ENCODE results near the gene RAMACL.

RAMACL gene

DNA sequence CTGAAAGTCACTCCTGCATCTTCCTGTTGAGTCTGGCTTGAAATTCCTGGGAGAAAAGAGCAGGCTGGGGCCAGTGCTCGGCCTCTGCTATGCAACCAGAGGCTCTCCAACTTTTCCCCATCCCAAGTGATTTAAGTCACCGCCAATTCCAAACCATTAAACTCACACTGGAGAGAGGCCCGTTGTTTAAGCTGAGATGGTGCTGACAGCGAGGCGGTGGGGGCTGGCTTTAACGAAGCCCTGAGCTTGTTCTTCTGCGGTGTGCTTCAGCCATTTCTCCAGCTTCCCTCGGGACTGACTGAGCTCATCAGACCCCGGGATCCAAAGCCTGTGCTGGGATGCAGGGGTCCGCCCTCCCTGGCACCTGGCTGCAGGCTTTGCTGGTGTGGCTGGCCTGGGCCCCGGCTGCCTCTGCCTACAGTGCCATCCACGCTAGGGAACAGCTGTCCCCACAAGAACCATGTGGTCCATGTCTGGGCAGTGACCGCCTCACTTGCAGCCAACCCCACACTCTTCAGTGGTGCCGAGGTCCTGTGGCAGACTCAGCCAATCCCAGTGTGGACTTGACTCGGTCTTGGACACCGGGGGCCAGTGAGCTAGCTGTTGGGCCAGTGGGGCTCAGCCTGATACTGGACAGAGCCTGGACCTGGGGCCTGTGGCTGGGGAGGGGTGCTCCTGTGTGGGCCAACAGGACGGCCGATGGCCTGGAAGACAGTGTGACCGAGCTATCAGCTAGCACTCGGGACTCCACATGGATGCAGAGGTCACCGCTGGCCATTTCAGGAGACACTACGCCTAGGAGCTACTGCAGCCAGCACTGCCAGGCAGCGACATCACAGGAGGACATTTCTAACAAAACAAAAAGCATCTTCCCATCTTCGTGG, 21.2 kb downstream of the RAMACL start:
- H3K4me1 ChIP-seq (ENCODE audit: control insufficient read depth, insufficient read depth, low read length): peaks cover 2% of the 10 kb centered on the region
- no peak overlapping the region for H3K4me3 ChIP-seq (ENCODE audit: low read length)
- DNase-seq (ENCODE audit: low read depth, low spot score): no peak
- no peaks in the 10 kb centered on the region for H3K9me3 ChIP-seq (ENCODE audit: control insufficient read depth, insufficient read depth, low read length)
- H3K36me3 ChIP-seq (ENCODE audit: control insufficient read depth, insufficient read depth, low read length): no peaks in the 10 kb centered on the region
- H3K27me3 ChIP-seq (ENCODE audit: control insufficient read depth, insufficient read depth, low read length): no peaks in the 10 kb centered on the region
- H3K27ac ChIP-seq (ENCODE audit: low read length): no peak overlapping the region
- no CpG with 5 or more reads among the region's 24 CpGs for WGBS (ENCODE audit: insufficient coverage, insufficient read length)

DNA sequence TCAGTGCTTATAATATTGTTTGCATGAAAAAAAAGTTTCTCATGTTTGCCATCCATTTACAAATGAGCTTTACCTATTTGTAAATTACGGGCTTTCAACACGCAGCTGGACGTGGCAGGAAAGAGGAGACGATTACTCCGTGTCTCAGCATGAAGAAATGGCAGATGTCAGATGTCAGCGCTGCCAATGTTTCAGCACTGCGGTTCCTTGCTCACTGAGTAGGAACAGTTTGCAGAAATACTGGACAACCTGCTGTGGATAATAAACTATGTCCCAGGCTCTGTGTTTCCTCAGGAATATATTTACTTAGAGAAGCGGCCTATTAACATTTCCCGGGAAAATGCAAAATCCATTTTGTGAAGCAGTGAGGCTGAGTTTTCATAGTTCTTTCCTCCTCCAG, 22.7 kb downstream of the RAMACL start:
- Histone ChIP-seq H3K27ac (ENCODE audit: low read length) (no peak overlapping the region), H3K4me3 (ENCODE audit: low read length) (no peak overlapping the region), H3K27me3 (ENCODE audit: control insufficient read depth, insufficient read depth, low read length) (no peaks in the 10 kb centered on the region), H3K4me1 (ENCODE audit: control insufficient read depth, insufficient read depth, low read length) (peaks cover 2% of the 10 kb centered on the region), H3K36me3 (ENCODE audit: control insufficient read depth, insufficient read depth, low read length) (no peaks in the 10 kb centered on the region), H3K9me3 (ENCODE audit: control insufficient read depth, insufficient read depth, low read length) (no peaks in the 10 kb centered on the region)
- no CpG with 5 or more reads among the region's 9 CpGs for WGBS (ENCODE audit: insufficient coverage, insufficient read length)
- DNase-seq (ENCODE audit: low read depth, low spot score): no peak

DNA sequence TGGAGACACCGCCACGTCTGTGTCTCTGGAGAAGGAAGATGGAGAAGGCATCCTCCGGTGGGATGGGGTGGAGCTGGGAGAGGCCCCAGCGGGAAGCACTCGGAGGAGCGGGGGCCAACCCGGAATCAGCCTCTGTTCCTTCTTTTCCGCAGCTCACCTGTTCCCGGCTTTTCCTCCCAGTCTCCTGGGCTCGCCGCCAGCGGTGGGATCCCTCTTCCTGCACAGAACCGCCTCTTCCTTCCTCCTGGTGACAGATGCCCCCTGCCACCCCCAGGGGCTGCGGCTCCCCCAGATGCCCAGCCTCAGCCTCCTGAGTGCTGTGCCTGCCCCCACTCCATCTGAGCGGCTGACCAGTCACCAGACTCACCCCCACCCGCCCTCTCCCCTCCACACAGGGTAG, 23.3 kb downstream of the RAMACL start:
- H3K9me3 ChIP-seq (ENCODE audit: control insufficient read depth, insufficient read depth, low read length): no peaks in the 10 kb centered on the region
- H3K36me3 ChIP-seq (ENCODE audit: control insufficient read depth, insufficient read depth, low read length): no peaks in the 10 kb centered on the region
- peaks cover 2% of the 10 kb centered on the region for H3K4me1 ChIP-seq (ENCODE audit: control insufficient read depth, insufficient read depth, low read length)
- no peak overlapping the region for H3K27ac ChIP-seq (ENCODE audit: low read length)
- no peak for DNase-seq (ENCODE audit: low read depth, low spot score)
- WGBS (ENCODE audit: insufficient coverage, insufficient read length): no CpG with 5 or more reads among the region's 16 CpGs
- H3K4me3 ChIP-seq (ENCODE audit: low read length): no peak overlapping the region
- no peaks in the 10 kb centered on the region for H3K27me3 ChIP-seq (ENCODE audit: control insufficient read depth, insufficient read depth, low read length)

DNA sequence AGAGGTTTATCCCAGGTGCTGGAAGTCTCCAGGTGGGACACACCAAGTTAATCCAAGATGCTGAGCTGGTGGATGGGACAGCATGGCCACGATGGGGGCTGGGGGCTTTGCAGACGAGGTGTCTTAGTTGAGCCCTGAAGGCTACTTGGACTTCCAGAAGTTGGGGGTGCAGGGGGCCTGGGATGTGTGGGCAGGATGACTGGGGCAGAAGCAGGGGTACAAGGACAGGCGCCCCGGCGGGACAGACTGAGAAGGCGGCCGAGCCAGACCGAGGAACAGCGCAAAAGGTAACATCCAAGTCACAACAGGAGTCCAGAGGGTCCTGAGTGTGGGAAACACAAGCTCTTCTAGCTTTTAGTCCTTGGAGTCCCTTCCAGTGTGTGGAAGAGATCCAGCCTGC, 23.8 kb downstream of the RAMACL start:
- Histone ChIP-seq H3K27ac (ENCODE audit: low read length) (no peak overlapping the region), H3K4me1 (ENCODE audit: control insufficient read depth, insufficient read depth, low read length) (peaks cover 2% of the 10 kb centered on the region), H3K36me3 (ENCODE audit: control insufficient read depth, insufficient read depth, low read length) (no peaks in the 10 kb centered on the region), H3K9me3 (ENCODE audit: control insufficient read depth, insufficient read depth, low read length) (no peaks in the 10 kb centered on the region), H3K4me3 (ENCODE audit: low read length) (no peak overlapping the region), H3K27me3 (ENCODE audit: control insufficient read depth, insufficient read depth, low read length) (no peaks in the 10 kb centered on the region)
- no CpG with 5 or more reads among the region's 9 CpGs for WGBS (ENCODE audit: insufficient coverage, insufficient read length)
- no peak for DNase-seq (ENCODE audit: low read depth, low spot score)

DNA sequence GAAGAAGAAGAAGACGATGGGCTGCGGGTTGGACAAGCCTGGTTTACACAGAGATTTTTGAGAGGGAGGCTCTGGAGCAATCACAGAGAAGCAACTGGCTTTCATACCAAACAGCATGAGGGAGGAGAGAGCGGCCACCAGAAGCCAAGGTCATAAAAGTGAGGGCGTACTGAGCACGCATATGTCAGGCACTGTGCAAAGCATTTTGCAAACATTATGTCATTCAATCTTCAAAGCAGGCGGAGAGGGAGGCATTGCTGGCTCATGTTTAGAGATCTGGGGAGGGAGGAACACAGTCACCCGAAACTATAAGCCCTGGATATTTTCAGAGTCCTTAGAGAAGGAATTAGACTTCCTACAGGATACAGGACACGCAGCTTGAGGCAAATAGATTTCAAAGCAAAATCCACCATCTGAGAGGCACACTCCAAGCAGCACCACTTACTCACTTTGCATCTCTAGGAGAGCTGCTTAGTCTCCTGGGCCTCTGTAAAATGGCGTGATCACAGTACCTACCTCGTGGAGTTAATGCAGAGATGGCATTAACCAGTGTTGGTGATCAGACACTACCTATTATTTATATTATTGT, 24.6 kb downstream of the RAMACL start:
- peaks cover 6% of the 10 kb centered on the region for H3K4me1 ChIP-seq (ENCODE audit: control insufficient read depth, insufficient read depth, low read length)
- H3K27ac ChIP-seq (ENCODE audit: low read length): no peak overlapping the region
- no peak overlapping the region for H3K4me3 ChIP-seq (ENCODE audit: low read length)
- H3K27me3 ChIP-seq (ENCODE audit: control insufficient read depth, insufficient read depth, low read length): no peaks in the 10 kb centered on the region
- no peaks in the 10 kb centered on the region for H3K9me3 ChIP-seq (ENCODE audit: control insufficient read depth, insufficient read depth, low read length)
- DNase-seq (ENCODE audit: low read depth, low spot score): no peak
- no peaks in the 10 kb centered on the region for H3K36me3 ChIP-seq (ENCODE audit: control insufficient read depth, insufficient read depth, low read length)
- no CpG with 5 or more reads among the region's 10 CpGs for WGBS (ENCODE audit: insufficient coverage, insufficient read length)

DNA sequence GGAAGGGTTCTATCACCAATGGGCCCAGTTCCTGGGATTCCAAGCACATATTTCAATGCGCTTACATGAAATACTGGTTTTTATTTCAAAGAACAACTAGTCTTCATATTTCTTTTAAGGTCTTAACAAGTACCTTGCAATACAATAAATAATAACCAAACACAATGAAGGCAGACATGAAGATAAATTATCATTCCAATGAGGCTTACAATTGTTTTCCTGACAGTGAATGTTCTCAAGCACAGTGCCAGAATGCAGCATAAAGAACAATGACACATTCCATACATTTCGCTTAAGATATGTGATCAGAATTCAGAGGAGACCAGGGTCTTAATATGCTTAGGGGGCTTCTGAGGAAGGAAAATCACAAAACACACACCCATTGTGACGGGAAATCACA, 26.3 kb downstream of the RAMACL start:
- DNase-seq (ENCODE audit: low read depth, low spot score): no peak
- H3K4me1 ChIP-seq (ENCODE audit: control insufficient read depth, insufficient read depth, low read length): peaks cover 6% of the 10 kb centered on the region
- H3K27ac ChIP-seq (ENCODE audit: low read length): no peak overlapping the region
- H3K27me3 ChIP-seq (ENCODE audit: control insufficient read depth, insufficient read depth, low read length): no peaks in the 10 kb centered on the region
- no CpG with 5 or more reads among the region's 3 CpGs for WGBS (ENCODE audit: insufficient coverage, insufficient read length)
- H3K9me3 ChIP-seq (ENCODE audit: control insufficient read depth, insufficient read depth, low read length): no peaks in the 10 kb centered on the region
- H3K4me3 ChIP-seq (ENCODE audit: low read length): no peak overlapping the region
- H3K36me3 ChIP-seq (ENCODE audit: control insufficient read depth, insufficient read depth, low read length): no peaks in the 10 kb centered on the region

DNA sequence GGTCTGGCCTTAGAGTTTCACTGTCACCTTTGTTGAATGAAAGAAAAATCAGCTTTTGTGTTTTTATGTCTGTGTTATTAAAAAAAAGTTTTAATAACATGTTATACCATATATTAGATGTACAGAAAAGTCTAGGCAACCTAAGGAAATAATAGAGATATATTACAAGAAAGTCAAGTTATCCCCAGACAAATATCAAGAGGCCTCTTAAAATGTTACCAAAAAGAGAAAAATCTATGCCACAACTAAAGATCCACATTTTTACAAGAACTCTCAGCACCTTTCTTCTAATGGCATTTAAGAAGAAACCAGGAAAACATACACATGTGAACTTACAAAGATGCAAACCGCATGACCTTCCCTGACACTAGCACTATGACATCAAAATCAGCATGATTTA, 26.8 kb downstream of the RAMACL start:
- no peak for DNase-seq (ENCODE audit: low read depth, low spot score)
- no peak overlapping the region for H3K27ac ChIP-seq (ENCODE audit: low read length)

DNA sequence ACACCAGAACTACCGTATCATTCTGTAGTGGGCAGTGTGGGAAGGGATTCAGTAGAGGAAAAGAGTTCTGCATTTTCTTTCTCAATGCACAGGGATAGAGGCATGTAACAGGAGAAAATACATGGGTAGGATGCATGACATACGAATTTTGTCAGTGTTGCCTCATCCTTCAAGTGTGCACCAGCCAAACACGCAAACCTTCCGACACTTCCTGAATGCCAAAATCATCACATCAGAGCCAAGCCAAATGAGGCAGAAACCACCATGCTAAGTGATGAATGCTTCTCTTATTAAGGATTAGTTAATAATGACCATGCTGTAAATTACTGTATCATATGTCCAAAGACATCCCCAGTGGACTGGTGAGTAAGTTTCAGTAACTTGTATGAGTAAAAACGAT, 27.3 kb downstream of the RAMACL start:
- no peak for DNase-seq (ENCODE audit: low read depth, low spot score)
- no peak overlapping the region for H3K27ac ChIP-seq (ENCODE audit: low read length)
- no CpG with 5 or more reads among the region's 5 CpGs for WGBS (ENCODE audit: insufficient coverage, insufficient read length)
- H3K9me3 ChIP-seq (ENCODE audit: control insufficient read depth, insufficient read depth, low read length): no peaks in the 10 kb centered on the region
- no peaks in the 10 kb centered on the region for H3K36me3 ChIP-seq (ENCODE audit: control insufficient read depth, insufficient read depth, low read length)
- no peaks in the 10 kb centered on the region for H3K27me3 ChIP-seq (ENCODE audit: control insufficient read depth, insufficient read depth, low read length)
- peaks cover 6% of the 10 kb centered on the region for H3K4me1 ChIP-seq (ENCODE audit: control insufficient read depth, insufficient read depth, low read length)
- no peak overlapping the region for H3K4me3 ChIP-seq (ENCODE audit: low read length)

More for the DNA sequence above, 26.8 kb downstream of the RAMACL start:
- Histone ChIP-seq H3K27me3 (ENCODE audit: control insufficient read depth, insufficient read depth, low read length) (no peaks in the 10 kb centered on the region), H3K9me3 (ENCODE audit: control insufficient read depth, insufficient read depth, low read length) (no peaks in the 10 kb centered on the region), H3K4me1 (ENCODE audit: control insufficient read depth, insufficient read depth, low read length) (peaks cover 6% of the 10 kb centered on the region), H3K4me3 (ENCODE audit: low read length) (no peak overlapping the region), H3K36me3 (ENCODE audit: control insufficient read depth, insufficient read depth, low read length) (no peaks in the 10 kb centered on the region)
- no CpG with 5 or more reads among the region's 1 CpG for WGBS (ENCODE audit: insufficient coverage, insufficient read length)

DNA sequence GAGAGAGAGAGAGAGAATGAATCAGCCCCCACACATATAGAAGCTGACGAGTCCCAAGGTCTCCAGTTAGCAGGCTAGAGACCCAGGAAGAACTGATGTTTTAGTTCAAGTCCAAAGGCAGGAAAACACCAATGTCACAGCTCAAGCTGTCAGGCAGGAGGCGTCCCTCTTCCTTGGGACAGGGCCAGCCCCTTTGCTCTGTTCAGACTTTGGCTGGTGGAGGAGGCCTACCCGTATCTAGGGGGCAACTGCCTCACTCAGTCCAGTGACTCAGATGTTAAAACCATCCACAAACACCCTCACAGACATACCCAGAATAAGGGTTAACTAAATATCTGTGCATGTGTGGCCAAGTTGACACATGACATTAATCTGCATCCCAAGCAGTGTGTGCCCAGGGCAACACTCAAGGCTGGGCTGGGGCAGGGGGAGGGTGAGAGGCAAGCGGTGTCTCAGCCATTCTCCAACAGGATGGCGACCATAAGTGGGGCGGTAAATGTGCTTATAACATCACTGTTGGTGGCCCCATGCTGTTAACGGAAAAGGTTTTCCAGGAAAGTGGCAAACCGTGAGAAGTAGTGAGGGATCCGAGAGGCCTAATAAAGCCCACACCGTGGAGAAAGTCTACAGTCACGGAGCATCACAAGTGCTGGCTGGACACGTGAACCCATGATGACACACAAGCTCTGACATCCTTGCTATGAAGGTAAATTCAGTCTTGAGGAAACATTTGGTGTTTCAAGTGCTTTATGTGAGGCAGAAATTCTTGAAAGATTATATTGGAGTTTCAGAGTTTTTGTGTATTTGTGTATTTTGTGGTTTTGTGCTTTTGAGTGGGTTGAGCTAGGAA, 28.1 kb downstream of the RAMACL start:
- WGBS (ENCODE audit: insufficient coverage, insufficient read length): no CpG with 5 or more reads among the region's 12 CpGs
- DNase-seq (ENCODE audit: low read depth, low spot score): no peak
- H3K4me1 ChIP-seq (ENCODE audit: control insufficient read depth, insufficient read depth, low read length): peaks cover 6% of the 10 kb centered on the region

DNA sequence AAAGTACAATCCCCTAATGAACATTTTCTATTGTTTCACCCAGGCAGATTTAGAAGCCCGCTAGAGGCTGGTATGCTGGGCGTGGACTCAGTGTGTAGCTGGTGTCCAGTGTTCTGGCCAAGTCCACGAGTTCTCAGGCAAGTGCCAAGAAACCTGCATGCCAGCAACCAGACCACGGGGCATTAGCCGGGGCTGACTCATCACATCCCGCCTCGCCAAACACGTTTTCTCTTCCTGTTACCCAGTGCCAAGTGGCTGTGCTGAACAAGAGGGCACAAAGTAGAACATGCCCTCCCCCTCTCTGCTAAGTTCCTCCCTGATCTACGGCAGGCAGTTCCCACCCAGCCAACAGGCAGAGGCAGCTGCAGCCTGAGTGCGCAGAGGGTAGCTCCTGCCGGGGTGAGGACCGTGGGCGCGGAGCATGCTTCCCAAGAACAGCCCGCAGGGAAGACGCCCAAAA, 29.6 kb downstream of the RAMACL start:
- no peak for DNase-seq (ENCODE audit: low read depth, low spot score)
- no peaks in the 10 kb centered on the region for H3K27me3 ChIP-seq (ENCODE audit: control insufficient read depth, insufficient read depth, low read length)
- H3K4me1 ChIP-seq (ENCODE audit: control insufficient read depth, insufficient read depth, low read length): peaks cover 9% of the 10 kb centered on the region
- no peaks in the 10 kb centered on the region for H3K36me3 ChIP-seq (ENCODE audit: control insufficient read depth, insufficient read depth, low read length)
- no peak overlapping the region for H3K27ac ChIP-seq (ENCODE audit: low read length)
- H3K4me3 ChIP-seq (ENCODE audit: low read length): no peak overlapping the region
- H3K9me3 ChIP-seq (ENCODE audit: control insufficient read depth, insufficient read depth, low read length): no peaks in the 10 kb centered on the region
- WGBS (ENCODE audit: insufficient coverage, insufficient read length): no CpG with 5 or more reads among the region's 16 CpGs

More for the DNA sequence above, 28.1 kb downstream of the RAMACL start:
- H3K27ac ChIP-seq (ENCODE audit: low read length): no peak overlapping the region
- no peak overlapping the region for H3K4me3 ChIP-seq (ENCODE audit: low read length)
- no peaks in the 10 kb centered on the region for H3K9me3 ChIP-seq (ENCODE audit: control insufficient read depth, insufficient read depth, low read length)
- no peaks in the 10 kb centered on the region for H3K27me3 ChIP-seq (ENCODE audit: control insufficient read depth, insufficient read depth, low read length)
- H3K36me3 ChIP-seq (ENCODE audit: control insufficient read depth, insufficient read depth, low read length): no peaks in the 10 kb centered on the region

Measured in iPS DF 6.9 (cell line).